ENCODE measurements around the gene B3GNT2.

Gene B3GNT2

GRCh38 chr2:62265106-62265505, 69.2 kb downstream of the B3GNT2 start:
- Histone ChIP-seq H3K27ac (ENCODE audit: extremely low read depth, low read depth, low read length) (no peak overlapping the region), H3K9me3 (ENCODE audit: control insufficient read depth, insufficient read depth, low read depth, low read length) (no peaks in the 10 kb centered on the region), H3K4me1 (ENCODE audit: control insufficient read depth, insufficient read depth, low read length) (no peaks in the 10 kb centered on the region), H3K4me3 (ENCODE audit: low read depth, low read length) (no peak overlapping the region), H3K36me3 (ENCODE audit: control insufficient read depth in 2 of 2, insufficient read depth in 1 of 2, low read length in 2 of 2) (no peaks in the 10 kb centered on the region)
- CTCF ChIA-PET, result interaction anchor here (0.8 kb wide), 1 partner anchor 8 kb away, joined by 4 read pairs; no protein-coding TSS in a partner anchor
- TF ChIP-seq ZFP3 (tag by site-specific recombination; IDR thresholded peaks at IDR 0.05; ENCODE audit: low read depth), result no peak
- TF ChIP-seq ZNF112 (tag by site-specific recombination; IDR thresholded peaks at IDR 0.05), result no peak
- TF ChIP-seq ZNF391 (tag by site-specific recombination; IDR thresholded peaks at IDR 0.05; ENCODE audit: borderline replicate concordance, low read depth), result no peak
- no peak for TF ChIP-seq PRDM2 (tag by site-specific recombination; IDR thresholded peaks at IDR 0.05; ENCODE audit: borderline replicate concordance)
- no peak for TF ChIP-seq ZNF366 (tag by site-specific recombination; conservative IDR thresholded peaks at IDR 0.05)
- TF ChIP-seq ZNF837 (tag by site-specific recombination; IDR thresholded peaks at IDR 0.05), result no peak
- TF ChIP-seq ZNF629 (tag by site-specific recombination; IDR thresholded peaks at IDR 0.05), result no peak
- no peak for TF ChIP-seq ZNF114 (tag by site-specific recombination; IDR thresholded peaks at IDR 0.05)
- no peak for TF ChIP-seq ZBTB26 (tag by site-specific recombination; optimal IDR thresholded peaks at IDR 0.05)
- TF ChIP-seq, protein P1, sequence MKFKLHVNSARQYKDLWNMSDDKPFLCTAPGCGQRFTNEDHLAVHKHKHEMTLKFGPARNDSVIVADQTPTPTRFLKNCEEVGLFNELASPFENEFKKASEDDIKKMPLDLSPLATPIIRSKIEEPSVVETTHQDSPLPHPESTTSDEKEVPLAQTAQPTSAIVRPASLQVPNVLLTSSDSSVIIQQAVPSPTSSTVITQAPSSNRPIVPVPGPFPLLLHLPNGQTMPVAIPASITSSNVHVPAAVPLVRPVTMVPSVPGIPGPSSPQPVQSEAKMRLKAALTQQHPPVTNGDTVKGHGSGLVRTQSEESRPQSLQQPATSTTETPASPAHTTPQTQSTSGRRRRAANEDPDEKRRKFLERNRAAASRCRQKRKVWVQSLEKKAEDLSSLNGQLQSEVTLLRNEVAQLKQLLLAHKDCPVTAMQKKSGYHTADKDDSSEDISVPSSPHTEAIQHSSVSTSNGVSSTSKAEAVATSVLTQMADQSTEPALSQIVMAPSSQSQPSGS (tag by site-specific recombination; IDR thresholded peaks at IDR 0.05; ENCODE audit: low read depth), result no peak
- POLR2A ChIA-PET, result no interaction called here

DNA sequence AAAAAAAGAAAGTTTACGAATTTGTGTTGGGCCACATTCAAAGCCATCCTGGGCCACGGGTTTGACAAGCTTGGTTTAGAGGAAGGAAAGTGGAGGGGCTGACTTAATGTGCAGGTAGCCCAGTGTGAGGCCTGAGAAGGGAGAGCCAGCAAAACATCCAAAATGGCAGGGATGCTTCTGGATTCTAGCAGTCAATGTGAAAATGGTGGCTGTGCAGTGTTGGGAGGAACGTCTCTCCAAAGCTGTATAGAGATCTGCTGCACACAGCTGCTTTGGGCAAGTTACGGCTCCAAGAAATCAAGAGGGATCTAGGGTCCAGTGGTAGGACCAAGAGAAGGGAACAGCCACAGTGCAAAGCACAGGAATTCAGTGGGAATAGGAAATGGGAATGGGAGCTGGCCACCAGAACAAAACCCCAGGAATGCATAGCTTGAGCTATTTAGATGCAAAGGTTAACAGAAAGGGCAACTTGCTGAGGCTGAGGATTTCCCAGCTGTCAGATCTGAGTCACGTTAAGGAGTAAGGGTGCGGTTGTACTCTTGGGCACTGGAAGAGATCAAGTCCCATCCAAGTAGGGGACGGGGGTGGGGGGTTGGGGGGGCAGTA, 70.6 kb downstream of the B3GNT2 start:
- POLR2A ChIA-PET, result no interaction called here
- TF ChIP-seq ZNF626 (tag by site-specific recombination; IDR thresholded peaks at IDR 0.05), result no peak
- TF ChIP-seq ZSCAN4 (tag by site-specific recombination; IDR thresholded peaks at IDR 0.05), result no peak
- TF ChIP-seq SETDB1 (IDR thresholded peaks at IDR 0.05; ENCODE audit: insufficient read length, low read length), result no peak
- TF ChIP-seq ZNF19 (tag by site-specific recombination; IDR thresholded peaks at IDR 0.05; ENCODE audit: low read depth), result no peak
- TF ChIP-seq ZNF670 (tag by site-specific recombination; IDR thresholded peaks at IDR 0.05; ENCODE audit: low read depth), result no peak
- TF ChIP-seq ZBTB7A (tag by site-specific recombination; IDR thresholded peaks at IDR 0.05; ENCODE audit: low read depth), result no peak
- TF ChIP-seq ZNF37A (tag by site-specific recombination; IDR thresholded peaks at IDR 0.05), result no peak
- no peak for TF ChIP-seq ZNF623 (tag by site-specific recombination; IDR thresholded peaks at IDR 0.05)
- TF ChIP-seq PRDM10 (tag by site-specific recombination; IDR thresholded peaks at IDR 0.05), result no peak
- TF ChIP-seq ZNF138 (tag by site-specific recombination; IDR thresholded peaks at IDR 0.05; ENCODE audit: borderline replicate concordance), result no peak
- no peak overlapping the region for H3K4me3 ChIP-seq (ENCODE audit: low read depth, low read length)

More for the DNA sequence above, 70.6 kb downstream of the B3GNT2 start:
- no peak overlapping the region for H3K27ac ChIP-seq (ENCODE audit: extremely low read depth, low read depth, low read length)
- H3K36me3 ChIP-seq (ENCODE audit: control insufficient read depth in 2 of 2, insufficient read depth in 1 of 2, low read length in 2 of 2), result no peaks in the 10 kb centered on the region
- no peaks in the 10 kb centered on the region for H3K4me1 ChIP-seq (ENCODE audit: control insufficient read depth, insufficient read depth, low read length)
- no peaks in the 10 kb centered on the region for H3K9me3 ChIP-seq (ENCODE audit: control insufficient read depth, insufficient read depth, low read depth, low read length)
- CTCF ChIA-PET, result interaction anchor here (0.5 to 0.6 kb wide), 2 partner anchors 14 to 129 kb away, joined by 3 to 4 read pairs; no protein-coding TSS in a partner anchor
